HG03066 (cell line): ENCODE results near the gene LRRC36.

Source experiments
- ATAC-seq: cut with Tn5 transposase; IDR thresholded peaks from one replicate; pipeline ENCODE4 v1.9.1; 2021; ENCODE audit warnings: low read depth; ENCODE audit not compliant: unreplicated experiment

The LRRC36 gene, protein sequence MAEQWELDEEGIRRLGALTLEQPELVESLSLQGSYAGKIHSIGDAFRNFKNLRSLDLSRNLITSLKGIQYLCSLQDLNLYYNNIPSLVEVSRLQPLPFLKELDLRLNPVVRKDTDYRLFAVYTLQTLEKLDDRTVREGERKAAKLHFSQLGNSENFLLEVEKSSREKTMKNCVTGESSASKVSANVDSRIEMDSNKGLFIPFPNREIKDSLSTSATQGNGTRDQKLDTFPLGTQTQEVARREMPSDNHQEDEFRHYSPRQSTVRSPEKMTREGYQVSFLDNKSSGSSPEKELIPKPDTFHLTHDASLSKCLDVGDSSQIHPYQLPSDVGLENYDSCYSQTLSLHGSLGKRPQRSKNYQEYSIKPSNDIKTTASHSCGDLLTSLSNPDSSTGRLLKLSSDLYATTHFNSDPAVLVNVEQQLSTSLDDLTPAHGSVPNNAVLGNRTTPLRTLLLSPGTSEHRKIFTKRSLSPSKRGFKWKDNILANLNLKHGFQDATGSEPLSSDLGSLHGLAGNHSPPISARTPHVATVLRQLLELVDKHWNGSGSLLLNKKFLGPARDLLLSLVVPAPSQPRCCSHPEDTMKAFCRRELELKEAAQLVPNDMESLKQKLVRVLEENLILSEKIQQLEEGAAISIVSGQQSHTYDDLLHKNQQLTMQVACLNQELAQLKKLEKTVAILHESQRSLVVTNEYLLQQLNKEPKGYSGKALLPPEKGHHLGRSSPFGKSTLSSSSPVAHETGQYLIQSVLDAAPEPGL

DNA sequence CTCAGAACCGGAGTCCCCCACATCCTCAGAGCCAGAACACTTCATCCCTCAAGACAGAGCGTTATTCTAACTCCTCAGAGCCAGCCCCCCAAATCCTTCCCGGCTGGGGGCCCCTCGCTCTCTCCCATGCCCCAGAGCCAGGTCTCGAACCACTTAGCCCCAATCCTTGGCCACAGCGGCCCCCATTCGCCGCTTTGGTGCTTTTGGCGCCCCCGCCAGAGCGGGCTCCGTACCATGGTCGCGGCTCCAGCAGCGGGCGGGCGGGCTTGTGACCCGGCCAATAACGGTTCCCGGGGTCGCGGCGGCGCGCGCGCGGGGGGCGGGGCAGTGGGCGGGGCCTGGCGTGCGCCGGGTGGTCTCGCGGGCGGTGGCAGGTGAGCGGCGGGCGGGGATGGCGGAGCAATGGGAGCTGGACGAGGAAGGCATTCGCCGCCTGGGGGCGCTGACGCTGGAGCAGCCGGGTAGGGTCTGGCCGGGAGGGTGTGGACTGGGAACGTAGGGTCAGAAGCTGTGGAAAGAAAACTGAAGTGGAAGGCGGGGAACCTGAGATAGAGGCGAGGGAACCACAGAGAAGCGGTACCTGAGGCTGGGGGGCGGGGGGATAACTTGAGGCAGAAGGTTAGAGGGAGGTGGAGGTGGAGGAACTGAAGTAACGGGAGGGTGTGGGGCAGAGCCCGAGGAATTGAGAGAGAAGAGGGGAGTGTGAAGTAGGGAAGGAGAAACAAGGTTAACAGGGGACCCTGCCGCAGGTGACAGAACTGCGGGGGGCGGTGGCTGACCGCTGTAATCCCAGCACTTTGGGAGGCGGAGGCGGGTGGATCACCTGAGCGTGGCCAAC, at the start of gene LRRC36, which contains the start of gene KCTD19:
LRRC36 (plus strand) TSS at position 344 of the 838 bp plus-strand sequence; CDS start at position 392, 48 bp downstream.
KCTD19 (minus strand) TSS at position 270 of the 838 bp plus-strand sequence; CDS start at position 236, 34 bp downstream.
- no peak for ATAC-seq

DNA sequence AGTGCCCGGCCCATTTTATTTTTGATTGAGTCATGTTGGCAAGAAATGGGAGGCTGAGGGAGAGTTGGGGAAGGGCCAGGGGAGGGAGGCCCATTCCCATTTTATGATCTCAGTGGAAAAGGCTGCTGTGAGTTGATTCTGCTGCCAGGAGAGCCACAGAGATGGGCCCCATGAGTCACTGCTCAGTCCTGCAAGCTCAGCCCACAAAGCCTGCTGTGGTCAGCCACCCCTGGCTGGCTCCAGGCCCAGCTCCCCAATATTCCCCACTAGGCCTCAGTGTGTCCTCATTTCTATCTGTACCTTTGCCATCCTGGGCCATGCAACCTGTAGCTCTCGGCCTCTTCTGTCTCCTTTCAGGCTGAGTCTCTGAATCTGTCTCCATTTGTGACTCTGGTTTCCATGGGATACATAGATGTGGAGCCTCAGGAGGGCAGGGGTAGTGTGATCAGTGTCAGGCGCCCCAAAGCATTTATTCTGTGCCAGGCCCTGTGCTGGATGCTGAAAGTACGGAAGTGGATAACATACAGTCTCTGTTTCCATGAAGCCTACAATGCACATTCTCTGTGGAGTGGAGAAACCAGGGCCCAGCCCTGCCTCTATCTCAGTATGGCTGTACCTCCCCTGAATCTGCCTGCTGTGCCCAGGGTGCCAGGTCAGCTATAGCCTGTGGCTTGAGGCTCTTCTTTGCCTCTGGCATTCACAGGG, 49.2 kb upstream of the LRRC36 start:
- no peak for ATAC-seq

DNA sequence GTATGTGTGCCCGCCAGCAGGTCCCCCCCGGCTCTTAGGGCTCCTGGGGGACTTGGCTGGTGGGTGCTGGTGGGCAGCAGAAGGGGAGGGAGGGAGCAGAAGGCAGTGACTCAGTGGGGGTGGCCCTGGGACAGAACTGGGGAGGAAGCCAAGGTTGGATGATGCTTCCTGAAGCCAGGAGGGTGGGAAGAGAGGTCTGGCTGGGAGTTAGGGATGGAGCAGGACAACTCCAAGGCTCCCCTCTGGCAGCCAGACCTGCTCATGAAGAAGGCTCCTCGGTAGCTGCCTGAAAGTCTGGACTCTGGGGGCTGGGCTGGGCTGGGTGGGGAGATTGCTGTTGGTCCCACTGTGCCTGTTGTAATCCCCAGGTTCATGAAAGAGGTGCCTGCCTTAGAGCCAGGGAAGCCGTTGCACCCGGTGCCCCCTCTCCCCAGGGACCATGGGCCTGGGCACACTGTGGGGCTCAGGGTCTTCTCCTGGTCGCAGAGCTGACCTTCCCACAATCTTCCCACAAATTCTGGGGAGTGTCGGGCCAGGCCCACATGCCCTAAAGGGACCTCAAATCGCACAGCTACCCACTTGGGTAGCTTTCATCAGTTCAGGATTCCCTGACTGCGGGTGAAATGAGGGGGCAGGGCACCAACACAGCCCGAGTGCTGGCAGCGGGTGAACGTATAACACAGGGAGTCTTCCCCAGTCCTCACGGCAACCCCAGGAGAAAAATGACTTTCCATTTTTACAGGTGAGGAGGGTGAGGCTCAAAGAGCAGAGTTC, 48.4 kb upstream of the LRRC36 start:
- no peak for ATAC-seq

DNA sequence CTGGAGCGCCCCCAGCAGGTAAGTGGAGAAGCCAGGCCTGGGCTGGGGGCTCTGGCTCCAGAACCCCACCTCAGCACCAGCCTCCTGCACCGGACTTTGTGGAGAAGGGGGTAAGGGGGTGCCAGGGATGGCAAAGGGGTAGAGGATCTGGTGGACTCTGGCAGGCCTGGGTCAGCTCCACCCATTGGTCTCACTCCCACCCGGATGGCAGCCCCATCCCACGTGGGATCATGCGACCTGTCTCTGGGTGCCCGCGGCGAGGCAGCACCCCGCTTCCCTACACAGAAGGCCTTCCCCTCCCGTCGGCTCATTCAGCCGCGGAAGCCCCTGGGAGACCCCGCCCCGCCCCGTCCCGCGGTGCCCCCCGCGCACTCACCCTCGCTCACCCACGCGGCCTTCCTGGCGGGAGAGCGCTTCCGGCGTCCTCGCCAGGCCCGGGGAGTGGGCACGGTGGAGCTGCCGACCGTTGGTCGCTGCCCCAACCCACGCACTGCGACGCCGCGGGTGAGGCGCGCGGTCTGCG, 47.8 kb upstream of the LRRC36 start:
- ATAC-seq = no peak

DNA sequence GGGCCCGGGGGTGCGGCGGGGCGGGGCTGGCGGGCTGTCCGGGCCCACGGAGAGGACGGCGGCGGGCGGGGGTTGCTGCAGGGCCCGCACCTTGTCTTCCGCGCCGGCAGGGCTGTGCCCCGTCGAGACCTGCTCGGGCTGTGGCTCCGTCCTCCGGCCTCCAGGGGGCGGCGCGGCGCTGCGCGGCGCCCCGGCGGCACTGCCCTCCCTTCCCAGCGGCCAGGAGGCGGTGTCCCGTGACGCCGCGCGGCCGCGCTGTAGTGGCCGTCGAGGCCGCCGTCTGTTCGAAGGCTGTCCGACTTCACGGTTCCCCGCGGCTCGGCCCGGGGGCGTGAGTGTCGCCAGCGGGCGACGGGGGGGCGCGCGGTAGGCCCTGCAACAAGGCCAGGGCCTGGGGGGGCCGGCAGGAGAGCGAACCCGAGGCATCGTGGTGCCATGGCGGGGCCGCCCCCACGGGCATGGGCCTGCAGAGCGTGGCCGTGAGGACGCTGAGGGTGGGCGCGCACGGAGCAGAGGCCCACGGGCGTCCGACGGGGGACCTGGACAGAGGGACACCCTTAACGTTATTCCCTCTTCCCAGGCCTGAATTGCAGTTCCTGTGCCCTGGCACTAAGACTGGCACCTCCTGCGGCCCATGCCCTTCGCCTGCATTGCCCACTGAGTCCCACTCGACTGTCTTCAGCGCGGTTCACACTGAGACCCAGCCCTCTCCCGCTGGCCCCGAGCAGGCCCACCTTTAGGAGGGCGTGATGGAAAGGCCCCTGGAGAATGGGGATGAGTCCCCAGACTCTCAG, 47.1 kb upstream of the LRRC36 start, which contains the start of gene PLEKHG4:
PLEKHG4 (plus strand) TSS at position 237 of the 794 bp plus-strand sequence; CDS start at position 750, 513 bp downstream.
- ATAC-seq = peak; percentile 79

DNA sequence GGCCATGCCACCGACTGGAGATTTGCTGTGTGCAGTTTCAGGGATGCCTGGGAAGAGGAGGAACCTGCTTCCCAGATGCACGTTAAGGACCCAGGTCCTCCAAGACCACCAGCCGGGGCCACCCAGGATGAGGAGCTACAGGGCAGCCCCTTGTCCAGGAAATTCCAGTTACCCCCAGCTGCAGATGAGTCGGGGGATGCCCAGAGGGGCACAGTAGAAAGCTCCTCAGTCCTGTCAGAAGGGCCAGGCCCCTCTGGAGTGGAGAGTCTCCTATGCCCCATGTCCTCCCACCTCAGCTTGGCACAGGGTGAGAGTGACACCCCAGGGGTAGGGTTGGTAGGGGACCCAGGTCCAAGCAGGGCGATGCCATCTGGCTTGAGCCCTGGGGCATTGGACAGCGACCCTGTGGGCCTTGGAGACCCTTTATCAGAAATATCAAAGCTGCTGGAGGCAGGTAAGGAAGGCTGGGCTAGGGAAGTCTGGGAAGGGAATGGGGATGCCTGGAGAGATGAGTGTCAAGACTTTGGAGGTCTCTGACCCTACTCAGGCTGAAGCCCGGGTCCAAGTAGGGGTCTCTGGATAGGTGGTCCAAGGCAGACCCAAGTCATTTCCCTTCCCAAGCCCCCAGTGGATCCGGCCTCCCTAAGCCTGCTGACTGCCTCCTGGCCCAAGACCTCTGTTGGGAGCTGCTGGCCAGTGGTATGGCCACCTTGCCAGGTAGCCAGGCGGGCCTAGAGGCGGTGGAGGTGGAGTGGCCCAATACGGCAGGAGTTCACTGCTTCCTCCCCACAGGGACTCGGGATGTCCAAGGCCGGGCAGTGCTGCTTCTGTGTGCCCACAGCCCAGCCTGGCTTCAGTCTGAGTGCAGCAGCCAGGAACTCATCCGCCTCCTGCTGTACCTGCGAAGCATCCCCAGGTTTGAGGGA, 46.3 kb upstream of the LRRC36 start:
- no peak for ATAC-seq

DNA sequence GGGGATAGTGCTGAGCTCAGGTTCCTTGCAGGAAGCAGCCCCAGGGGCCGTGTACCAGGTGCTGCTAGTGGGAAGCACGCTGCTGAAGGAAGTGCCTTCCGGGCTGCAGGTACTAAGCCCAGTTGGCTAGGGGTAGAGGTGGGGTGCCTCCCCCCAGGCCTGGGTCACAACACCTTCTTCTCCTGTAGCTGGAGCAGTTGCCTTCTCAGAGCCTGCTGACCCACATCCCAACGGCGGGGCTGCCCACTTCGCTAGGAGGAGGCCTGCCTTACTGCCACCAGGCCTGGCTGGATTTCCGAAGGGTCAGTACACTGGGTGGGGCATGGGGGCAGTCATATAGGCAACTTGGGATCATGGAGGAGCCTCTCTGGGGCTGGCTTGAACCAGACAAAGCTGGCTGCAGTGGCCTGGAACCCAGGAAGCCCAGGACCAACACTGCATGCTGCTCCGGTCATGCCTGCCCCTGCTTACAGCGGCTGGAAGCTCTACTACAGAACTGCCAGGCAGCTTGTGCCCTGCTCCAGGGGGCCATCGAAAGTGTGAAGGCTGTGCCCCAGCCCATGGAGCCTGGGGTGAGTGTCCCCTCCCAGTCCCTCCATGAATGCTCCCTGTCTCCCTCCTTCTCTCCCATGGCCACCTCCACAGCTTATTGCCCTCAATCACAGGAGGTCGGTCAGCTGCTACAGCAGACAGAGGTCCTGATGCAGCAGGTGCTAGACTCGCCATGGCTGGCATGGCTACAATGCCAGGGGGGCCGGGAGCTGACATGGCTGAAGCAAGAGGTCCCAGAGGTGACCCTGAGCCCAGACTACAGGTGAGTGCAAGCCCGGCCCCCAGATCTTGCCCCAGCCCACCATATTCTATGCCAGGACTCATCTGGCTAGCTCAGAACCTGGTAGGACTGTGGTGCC, 44.8 kb upstream of the LRRC36 start:
- no peak for ATAC-seq

DNA sequence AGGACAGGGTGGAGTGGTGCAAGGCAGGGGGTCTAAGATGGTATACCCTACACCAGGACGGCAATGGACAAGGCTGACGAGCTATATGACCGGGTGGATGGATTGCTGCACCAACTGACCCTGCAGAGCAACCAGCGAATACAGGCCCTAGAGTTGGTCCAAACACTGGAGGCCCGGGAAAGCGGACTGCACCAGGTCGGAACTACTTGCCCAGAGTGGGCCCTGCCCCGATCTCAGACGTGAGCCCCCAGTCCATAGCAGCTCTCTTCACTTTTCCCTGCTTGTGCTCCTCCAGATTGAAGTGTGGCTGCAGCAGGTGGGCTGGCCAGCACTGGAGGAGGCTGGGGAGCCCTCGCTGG, 44.2 kb upstream of the LRRC36 start:
- no peak for ATAC-seq

DNA sequence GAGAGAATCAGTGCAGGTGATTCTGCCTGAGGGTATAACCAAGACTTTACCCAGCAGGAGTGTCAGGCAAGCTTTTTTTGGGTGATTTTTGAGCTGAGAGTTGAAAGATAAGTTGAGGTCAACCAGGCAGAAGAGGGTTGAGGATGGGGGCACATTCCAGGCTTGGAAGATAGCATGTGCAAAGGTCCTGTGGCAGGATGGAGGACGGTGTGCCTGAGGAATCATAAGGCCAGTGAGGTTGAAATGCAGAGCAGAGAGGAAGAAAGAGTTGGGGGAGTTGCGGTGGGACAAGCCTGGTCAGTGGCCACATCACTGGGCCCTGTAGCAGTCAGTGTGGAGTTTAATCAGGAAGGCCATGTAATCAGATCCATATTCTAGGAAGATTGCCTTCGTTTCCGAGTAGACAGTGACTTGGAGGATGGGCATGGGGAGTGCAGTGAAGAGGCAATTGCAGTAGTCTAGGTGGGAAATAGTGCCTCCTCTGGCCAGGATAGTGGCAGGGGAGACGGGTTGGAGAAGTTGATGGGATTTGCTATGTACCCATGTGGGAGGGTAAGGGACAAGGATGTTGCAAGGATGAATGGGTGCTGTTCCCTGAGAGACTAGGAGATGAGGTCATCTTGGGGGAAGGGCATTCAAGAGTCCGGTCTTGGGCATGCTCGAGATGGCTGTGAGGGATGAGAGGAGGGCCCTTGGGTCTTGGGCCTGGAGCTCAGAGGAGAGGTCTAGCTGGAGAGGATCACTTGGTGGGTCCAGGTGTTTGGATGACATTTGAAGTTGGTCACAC, 43.4 kb upstream of the LRRC36 start:
- no peak for ATAC-seq

DNA sequence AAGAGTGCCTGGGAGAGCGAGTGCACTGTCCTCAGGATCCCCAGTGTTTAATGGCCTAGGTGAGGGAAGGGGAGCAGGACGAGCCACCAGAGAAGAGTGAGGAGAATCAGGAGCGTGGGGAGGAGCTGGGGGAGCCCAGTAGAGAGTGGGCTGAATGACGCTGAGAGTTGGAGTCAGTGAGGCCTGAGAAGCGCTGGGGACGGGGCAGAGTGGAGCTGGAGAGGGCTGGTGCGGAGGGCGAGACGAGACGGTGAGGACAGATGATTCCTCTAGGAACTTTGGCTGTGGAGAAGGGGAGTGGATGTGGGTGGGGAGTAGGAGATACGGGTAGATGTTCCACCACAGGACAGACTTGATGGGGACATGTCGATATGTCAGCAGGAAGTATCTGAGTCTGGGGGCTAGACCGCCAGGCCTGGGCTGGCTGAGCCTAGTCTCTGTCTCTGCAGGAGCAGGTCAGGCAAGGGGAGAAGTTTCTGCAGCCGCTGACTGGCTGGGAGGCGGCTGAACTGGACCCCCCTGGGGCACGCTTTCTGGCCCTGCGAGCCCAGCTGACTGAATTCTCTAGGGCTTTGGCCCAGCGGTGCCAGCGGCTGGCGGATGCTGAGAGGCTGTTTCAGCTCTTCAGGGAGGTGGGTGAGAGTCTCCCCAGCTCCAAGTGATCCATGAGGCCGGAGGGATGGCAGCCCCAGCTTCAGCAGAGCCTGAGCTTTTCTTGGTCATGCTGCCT, 42.6 kb upstream of the LRRC36 start:
- ATAC-seq = no peak

DNA sequence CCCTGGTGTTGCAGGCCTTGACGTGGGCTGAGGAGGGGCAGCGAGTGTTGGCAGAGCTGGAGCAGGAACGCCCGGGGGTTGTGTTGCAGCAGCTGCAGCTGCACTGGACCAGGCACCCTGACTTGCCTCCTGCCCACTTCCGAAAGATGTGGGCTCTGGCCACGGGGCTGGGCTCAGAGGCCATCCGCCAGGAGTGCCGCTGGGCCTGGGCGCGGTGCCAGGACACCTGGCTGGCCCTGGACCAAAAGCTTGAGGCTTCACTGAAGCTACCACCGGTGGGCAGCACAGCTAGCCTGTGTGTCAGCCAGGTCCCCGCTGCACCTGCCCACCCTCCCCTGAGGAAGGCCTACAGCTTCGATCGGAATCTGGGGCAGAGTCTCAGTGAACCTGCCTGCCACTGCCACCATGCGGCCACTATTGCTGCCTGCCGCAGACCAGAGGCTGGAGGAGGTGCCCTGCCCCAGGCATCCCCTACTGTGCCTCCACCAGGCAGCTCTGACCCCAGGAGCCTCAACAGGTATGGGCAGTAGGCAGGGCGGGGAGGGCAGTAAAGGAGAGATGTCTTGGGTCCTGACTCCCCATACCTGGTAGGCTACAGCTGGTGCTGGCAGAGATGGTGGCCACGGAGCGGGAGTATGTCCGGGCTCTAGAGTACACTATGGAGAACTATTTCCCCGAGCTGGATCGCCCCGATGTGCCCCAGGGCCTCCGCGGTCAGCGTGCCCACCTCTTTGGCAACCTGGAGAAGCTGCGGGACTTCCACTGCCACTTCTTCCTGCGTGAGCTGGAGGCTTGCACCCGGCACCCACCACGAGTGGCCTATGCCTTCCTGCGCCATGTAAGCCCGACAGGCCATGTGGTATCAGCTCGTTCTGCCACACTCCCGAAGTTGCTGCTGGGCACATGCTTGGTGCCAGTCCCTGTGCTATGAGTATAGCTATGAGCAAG, 41.6 kb upstream of the LRRC36 start:
- no peak for ATAC-seq

DNA sequence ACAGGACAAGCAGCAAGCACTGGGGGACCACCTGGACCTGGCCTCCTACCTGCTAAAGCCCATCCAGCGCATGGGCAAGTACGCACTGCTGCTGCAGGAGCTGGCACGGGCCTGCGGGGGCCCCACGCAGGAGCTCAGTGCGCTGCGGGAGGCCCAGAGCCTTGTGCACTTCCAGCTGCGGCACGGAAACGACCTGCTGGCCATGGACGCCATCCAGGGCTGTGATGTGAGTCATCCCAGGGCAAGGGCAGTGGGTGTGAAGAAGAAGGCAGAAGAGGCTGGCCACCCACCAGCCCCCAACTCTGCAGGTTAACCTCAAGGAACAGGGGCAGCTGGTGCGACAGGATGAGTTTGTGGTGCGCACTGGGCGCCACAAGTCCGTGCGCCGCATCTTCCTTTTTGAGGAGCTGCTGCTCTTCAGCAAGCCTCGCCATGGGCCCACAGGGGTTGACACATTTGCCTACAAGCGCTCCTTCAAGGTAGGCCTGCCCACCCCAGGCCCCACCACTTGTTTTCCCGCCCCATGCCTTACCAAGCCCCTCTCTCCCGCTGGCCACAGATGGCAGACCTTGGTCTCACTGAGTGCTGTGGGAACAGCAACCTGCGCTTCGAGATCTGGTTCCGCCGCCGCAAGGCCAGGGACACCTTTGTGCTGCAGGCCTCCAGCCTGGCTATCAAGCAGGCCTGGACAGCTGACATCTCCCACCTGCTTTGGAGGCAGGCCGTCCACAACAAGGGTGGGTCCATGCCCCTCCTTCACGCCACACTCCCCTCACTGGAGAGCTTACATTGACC, 40.0 kb upstream of the LRRC36 start:
- no peak for ATAC-seq

DNA sequence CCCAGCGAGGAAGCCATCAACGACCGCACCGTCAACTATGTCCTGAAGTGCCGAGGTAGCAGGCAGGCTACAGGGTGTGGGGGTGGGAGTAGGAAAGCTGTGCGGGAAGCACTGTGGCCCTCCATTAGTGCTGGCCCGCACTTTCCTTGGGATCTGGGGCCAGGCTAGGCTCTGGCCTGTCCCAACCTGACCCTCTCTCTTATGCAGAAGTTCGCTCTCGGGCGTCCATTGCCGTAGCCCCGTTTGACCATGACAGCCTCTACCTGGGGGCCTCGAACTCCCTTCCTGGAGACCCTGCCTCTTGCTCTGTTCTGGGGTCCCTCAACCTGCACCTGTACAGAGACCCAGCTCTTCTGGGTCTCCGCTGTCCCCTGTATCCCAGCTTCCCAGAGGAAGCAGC, 38.7 kb upstream of the LRRC36 start:
- no peak for ATAC-seq
